Nephron progenitor cell (in vitro differentiated cells): ENCODE data around the gene FYN.

Experiments
- DNase-seq: peaks from one replicate; pipeline ENCODE4 v3.0.0; 2021
- H3K27ac Mint-ChIP-seq: 2 replicates; pipeline ENCODE4 v1.8.0; 2021; ENCODE audit warnings: mild to moderate bottlenecking, moderate library complexity, mixed read lengths
- H3K27me3 Mint-ChIP-seq: 2 replicates; pipeline ENCODE4 v1.8.0; 2021; ENCODE audit warnings: mild to moderate bottlenecking, low read depth, mixed read lengths; ENCODE audit not compliant: poor library complexity
- H3K36me3 Mint-ChIP-seq: 2 replicates; pipeline ENCODE4 v1.8.0; 2021; ENCODE audit warnings: low read depth, mixed read lengths
- H3K4me1 Mint-ChIP-seq: 2 replicates; pipeline ENCODE4 v1.8.0; 2021; ENCODE audit warnings: mixed read lengths
- H3K4me3 Mint-ChIP-seq: 2 replicates; pipeline ENCODE4 v1.8.0; 2021; ENCODE audit warnings: mild to moderate bottlenecking, moderate library complexity, mixed read lengths
- H3K9me3 Mint-ChIP-seq: 2 replicates; pipeline ENCODE4 v1.8.0; 2021; ENCODE audit warnings: mild to moderate bottlenecking, moderate library complexity, mixed read lengths
- TF ChIP-seq, protein P1 (sequence below): fragments of 200-600 bp; sonication (generic); IDR thresholded peaks from 2 replicates; pipeline ENCODE4 v1.5.0; 2021; ENCODE audit warnings: antibody characterized with exemption

FYN gene

DNA sequence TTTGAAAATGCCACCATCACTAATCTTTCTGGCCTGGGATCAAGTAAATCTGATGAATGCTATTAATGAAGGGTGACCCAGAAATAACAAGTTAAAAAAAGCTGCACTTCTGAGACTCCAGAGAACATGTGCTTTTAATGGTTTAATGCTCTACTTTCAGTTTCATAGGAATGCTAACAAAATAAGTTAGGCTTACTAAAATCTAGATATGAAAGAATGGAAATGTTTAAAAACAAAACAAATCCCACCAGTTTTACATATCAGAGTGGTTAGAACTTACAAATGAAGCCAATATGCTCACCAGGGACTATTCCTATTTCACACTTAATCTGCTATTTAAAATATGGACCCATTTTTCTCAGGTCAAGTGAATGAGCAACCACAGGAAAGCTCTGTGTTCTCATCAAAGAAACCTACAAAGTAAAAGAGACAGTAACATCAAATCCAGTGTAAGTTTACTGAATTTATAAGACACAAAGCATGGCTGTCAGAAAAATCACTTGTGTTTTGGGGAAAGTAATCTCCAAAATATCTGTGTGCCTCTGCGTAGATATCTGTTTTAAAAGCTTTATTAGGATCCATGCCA, 40.3 kb downstream of the FYN start:
- no peak for DNase-seq
- H3K27me3 Mint-ChIP-seq = no peaks in the 10 kb centered on the region
- peaks cover 46% of the 10 kb centered on the region for H3K36me3 Mint-ChIP-seq
- TF ChIP-seq, protein P1, sequence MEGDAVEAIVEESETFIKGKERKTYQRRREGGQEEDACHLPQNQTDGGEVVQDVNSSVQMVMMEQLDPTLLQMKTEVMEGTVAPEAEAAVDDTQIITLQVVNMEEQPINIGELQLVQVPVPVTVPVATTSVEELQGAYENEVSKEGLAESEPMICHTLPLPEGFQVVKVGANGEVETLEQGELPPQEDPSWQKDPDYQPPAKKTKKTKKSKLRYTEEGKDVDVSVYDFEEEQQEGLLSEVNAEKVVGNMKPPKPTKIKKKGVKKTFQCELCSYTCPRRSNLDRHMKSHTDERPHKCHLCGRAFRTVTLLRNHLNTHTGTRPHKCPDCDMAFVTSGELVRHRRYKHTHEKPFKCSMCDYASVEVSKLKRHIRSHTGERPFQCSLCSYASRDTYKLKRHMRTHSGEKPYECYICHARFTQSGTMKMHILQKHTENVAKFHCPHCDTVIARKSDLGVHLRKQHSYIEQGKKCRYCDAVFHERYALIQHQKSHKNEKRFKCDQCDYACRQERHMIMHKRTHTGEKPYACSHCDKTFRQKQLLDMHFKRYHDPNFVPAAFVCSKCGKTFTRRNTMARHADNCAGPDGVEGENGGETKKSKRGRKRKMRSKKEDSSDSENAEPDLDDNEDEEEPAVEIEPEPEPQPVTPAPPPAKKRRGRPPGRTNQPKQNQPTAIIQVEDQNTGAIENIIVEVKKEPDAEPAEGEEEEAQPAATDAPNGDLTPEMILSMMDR = no peak
- H3K4me3 Mint-ChIP-seq = no peak overlapping the region
- H3K9me3 Mint-ChIP-seq = no peaks in the 10 kb centered on the region
- H3K27ac Mint-ChIP-seq = no peak overlapping the region
- H3K4me1 Mint-ChIP-seq = peaks cover 25% of the 10 kb centered on the region

GRCh38 chr6:111831408-111831807, 41.8 kb downstream of the FYN start:
- TF ChIP-seq, protein P1 = no peak
- H3K27me3 Mint-ChIP-seq = no peaks in the 10 kb centered on the region
- peaks cover 25% of the 10 kb centered on the region for H3K4me1 Mint-ChIP-seq
- no peak overlapping the region for H3K4me3 Mint-ChIP-seq
- no peak for DNase-seq
- peaks cover 37% of the 10 kb centered on the region for H3K36me3 Mint-ChIP-seq
- H3K27ac Mint-ChIP-seq = no peak overlapping the region
- H3K9me3 Mint-ChIP-seq = no peaks in the 10 kb centered on the region

DNA sequence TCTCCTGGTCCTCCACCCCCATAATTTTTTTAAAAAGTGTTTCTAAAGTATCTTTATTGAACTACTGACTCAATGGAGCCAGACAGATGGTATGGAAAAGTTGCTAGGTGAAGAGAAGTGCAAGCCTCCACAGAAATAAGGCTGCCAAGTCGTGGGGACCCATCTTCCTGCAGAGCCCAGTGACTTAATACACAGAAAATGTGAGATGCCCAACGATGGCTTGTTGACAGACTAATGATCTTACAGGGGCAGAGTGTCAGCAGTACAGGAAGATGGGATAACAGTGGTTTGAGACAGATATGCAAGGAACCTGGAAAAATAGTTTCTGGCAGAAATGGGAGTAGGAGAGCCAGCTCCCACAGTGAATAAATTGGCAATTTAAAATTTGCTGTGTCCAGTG, 43.3 kb downstream of the FYN start:
- Mint-ChIP-seq H3K4me1 (peaks cover 31% of the 10 kb centered on the region), H3K27ac (peak overlapping the region; percentile 43), H3K9me3 (no peaks in the 10 kb centered on the region), H3K36me3 (peaks cover 26% of the 10 kb centered on the region), H3K4me3 (no peak overlapping the region), H3K27me3 (no peaks in the 10 kb centered on the region)
- TF ChIP-seq, protein P1 = no peak
- no peak for DNase-seq

DNA sequence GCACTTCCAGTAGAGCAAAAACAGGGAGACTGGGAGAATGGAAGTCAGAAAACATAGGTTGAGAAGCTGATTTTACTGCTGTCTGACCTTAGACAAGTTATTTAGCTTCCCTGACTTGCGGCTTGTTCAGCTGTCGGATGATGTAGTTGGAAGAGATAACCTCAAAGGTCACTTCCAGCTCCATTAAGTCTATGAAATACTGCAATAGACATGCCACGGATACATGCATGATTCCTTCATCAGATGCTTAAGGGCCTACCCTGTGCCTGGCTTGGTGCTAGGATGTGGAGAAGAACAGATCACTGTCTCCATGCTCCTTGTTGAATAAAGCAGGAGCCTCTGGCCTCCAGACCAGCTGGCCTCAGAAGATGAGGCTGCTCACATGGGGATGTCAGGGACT, 43.7 kb downstream of the FYN start:
- peaks cover 22% of the 10 kb centered on the region for H3K36me3 Mint-ChIP-seq
- H3K27me3 Mint-ChIP-seq = no peaks in the 10 kb centered on the region
- TF ChIP-seq, protein P1 = no peak
- peaks cover 35% of the 10 kb centered on the region for H3K4me1 Mint-ChIP-seq
- no peak overlapping the region for H3K4me3 Mint-ChIP-seq
- DNase-seq = no peak
- H3K9me3 Mint-ChIP-seq = no peaks in the 10 kb centered on the region
- H3K27ac Mint-ChIP-seq = no peak overlapping the region

DNA sequence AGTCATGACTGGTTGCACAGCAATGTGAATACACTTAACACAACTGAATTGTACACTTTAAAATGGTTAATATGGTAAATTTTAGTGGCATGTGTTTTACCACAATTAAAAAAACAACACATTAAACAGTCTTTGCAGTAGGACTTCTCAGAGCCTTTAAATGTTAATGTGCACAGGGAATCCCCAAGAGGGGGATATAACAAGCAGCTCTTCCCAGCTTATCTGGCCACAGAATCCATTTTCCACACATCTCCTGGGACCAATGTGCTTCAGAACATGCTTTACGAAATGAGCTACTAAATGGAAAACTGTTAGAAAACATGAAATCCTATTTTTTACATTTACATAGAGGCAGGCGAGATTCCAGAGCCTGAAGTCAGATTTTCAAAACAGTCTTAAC, 44.4 kb downstream of the FYN start:
- Mint-ChIP-seq H3K4me1 (peaks cover 39% of the 10 kb centered on the region), H3K27me3 (no peaks in the 10 kb centered on the region), H3K4me3 (no peak overlapping the region), H3K9me3 (no peaks in the 10 kb centered on the region), H3K36me3 (peaks cover 16% of the 10 kb centered on the region), H3K27ac (no peak overlapping the region)
- TF ChIP-seq, protein P1 = no peak
- no peak for DNase-seq

DNA sequence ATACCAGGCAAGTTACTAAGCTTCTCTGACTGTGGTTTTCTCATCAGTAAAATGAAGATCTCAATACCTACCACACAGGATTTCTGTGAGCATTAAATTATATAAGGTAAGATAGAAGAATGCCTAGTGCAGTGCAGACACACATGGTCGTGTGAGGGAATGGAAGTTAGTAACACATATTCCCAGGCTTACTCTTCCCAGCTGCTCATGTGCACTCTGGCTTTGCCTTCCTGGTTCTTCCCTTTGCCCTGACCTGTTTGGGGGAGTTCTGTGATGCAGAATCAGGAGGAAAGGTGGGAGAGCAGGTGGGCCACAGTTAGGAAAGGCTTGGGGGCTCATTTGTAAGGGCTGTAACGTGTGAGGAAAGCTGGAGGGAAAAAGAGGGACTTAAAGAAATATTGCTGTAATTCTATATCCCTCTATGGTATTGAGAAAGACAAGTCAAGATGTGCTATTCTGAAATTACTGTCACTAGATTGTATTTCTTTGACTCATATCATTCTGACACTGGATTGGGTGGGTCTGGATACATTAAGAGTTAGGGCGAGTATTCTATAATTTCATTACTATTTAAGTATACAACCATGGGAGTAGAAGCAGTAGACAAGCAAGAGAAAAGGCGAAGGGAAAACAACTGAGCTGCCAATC, 47.7 kb downstream of the FYN start:
- Mint-ChIP-seq H3K27me3 (no peaks in the 10 kb centered on the region), H3K4me3 (no peak overlapping the region), H3K27ac (peak overlapping the region; percentile 49), H3K9me3 (peaks cover 11% of the 10 kb centered on the region), H3K4me1 (peaks cover 50% of the 10 kb centered on the region), H3K36me3 (peaks cover 27% of the 10 kb centered on the region)
- no peak for DNase-seq
- TF ChIP-seq, protein P1 = no peak
